Esophagus muscularis mucosa (tissue), 4 donors: Measurements from ENCODE around the gene ADAMTS20. TPM values are rescaled to one million over a fixed set of nuclear protein-coding genes. Genes with fewer than 3 reads are reported as not detected.

ENCODE experiments used
- DNase-seq: peaks from one replicate; pipeline ENCODE4 v3.0.0-alpha.2; 2017; ENCODE audit errors: extremely low spot score
- H3K27ac ChIP-seq, 4 donors: fragments of 200-600 bp; sonication (generic); replicated peaks in 1 of 4; 1 replicate in 3 of 4; 2 replicates in 1 of 4; pipeline ENCODE4 v1.5.1; 2016 to 2019; ENCODE audit warnings: mild to moderate bottlenecking in 1 of 4
- H3K27me3 ChIP-seq, 4 donors: fragments of 200-600 bp; sonication (generic); one replicate each; pipeline versions ENCODE4 v1.5.1 to v1.6.0; 2016 to 2019
- H3K36me3 ChIP-seq, 4 donors: fragments of 200-600 bp; sonication (generic); one replicate each; pipeline ENCODE4 v1.5.1; 2016 to 2019
- H3K4me1 ChIP-seq, 4 donors: fragments of 200-600 bp; sonication (generic); one replicate each; pipeline ENCODE4 v1.5.1; 2016 to 2019
- H3K4me3 ChIP-seq, 4 donors: fragments of 200-600 bp; sonication (generic); 1 replicate in 2 of 4; 2 replicates in 2 of 4; pipeline ENCODE4 v1.5.1; 2016 to 2019; ENCODE audit warnings: mild to moderate bottlenecking in 4 of 4, moderate library complexity in 1 of 4
- H3K9me3 ChIP-seq, 4 donors: fragments of 200-600 bp; sonication (generic); 1 replicate in 3 of 4; 2 replicates in 1 of 4; pipeline ENCODE4 v1.5.1; 2016 to 2019
- CTCF ChIP-seq, 3 experiments: fragments of 200-600 bp in 2 of 3; fragments of 450-650 bp in 1 of 3; sonication (generic) in 2 of 3; IDR thresholded peaks; one replicate each; pipeline ENCODE4 v1.5.1; 2017 to 2019; ENCODE audit warnings: antibody characterized with exemption in 3 of 3, mild to moderate bottlenecking in 2 of 3, moderate library complexity in 1 of 3
- EP300 ChIP-seq: sonication (generic); formaldehyde crosslinking; IDR thresholded peaks from one replicate; pipeline ENCODE4 v1.6.1; 2017; ENCODE audit warnings: antibody characterized with exemption
- POLR2A ChIP-seq: fragments of 450-650 bp; IDR thresholded peaks from one replicate; pipeline ENCODE4 v1.6.1; 2017; ENCODE audit warnings: antibody characterized with exemption, moderate library complexity, mild to moderate bottlenecking, low read depth
- POLR2AphosphoS5 ChIP-seq, 2 donors: sonication (generic); formaldehyde crosslinking; IDR thresholded peaks; one replicate each; pipeline ENCODE4 v1.6.1; 2017; ENCODE audit warnings: antibody characterized with exemption in 2 of 2
- WGBS: methylation state at CpG from one replicate; pipeline ENCODE4 v1.1.5; 2018; 5-methylcytosine and 5-hydroxymethylcytosine counted together
- intact Hi-C: fragments of 100-400 bp; cut with DNase I; formaldehyde crosslinking; loops from one replicate; pipeline ENCODE4 v1.15.1; 2023
- total RNA-seq, 4 donors: library from RNA; depleted of rRNA; stranded (reverse); fragments of >200 nt; gene quantifications; one replicate each; pipeline versions ENCODE4 v1.1.0 to v1.2.1, GENCODE V29; 2016

The ADAMTS20 gene
- total RNA-seq, 4 donors from 2014 or later, result not detected

GRCh38 chr12:43316520-43316919 is 235.5 kb downstream of the ADAMTS20 start:
- TF ChIP-seq POLR2AphosphoS5 (IDR thresholded peaks at IDR 0.05) (no peak), CTCF (IDR thresholded peaks at IDR 0.05) (no peak), EP300 (no peak), POLR2A (no peak)
- Histone ChIP-seq H3K9me3 (no peaks in the 10 kb centered on the region), H3K27ac (no peak overlapping the region), H3K27me3 (no peaks in the 10 kb centered on the region), H3K4me1 (no peaks in the 10 kb centered on the region), H3K36me3 (no peaks in the 10 kb centered on the region), H3K4me3 (no peak overlapping the region)
- intact Hi-C loops, result no loop called here
- 95% methylated on average over 1 of the region's 1 CpG for WGBS
- DNase-seq, result no peak

- Histone ChIP-seq H3K27me3 (no peaks in the 10 kb centered on the region), H3K36me3 (no peaks in the 10 kb centered on the region), H3K4me1 (no peaks in the 10 kb centered on the region), H3K27ac (no peak overlapping the region), H3K9me3 (no peaks in the 10 kb centered on the region), H3K4me3 (no peak overlapping the region)
- no peak for DNase-seq
- intact Hi-C loops, result no loop called here
- TF ChIP-seq EP300 (no peak), CTCF (IDR thresholded peaks at IDR 0.05) (no peak), POLR2AphosphoS5 (IDR thresholded peaks at IDR 0.05) (no peak), POLR2A (no peak)
Observed at GRCh38 chr12:43315961-43316360, 236.0 kb downstream of the ADAMTS20 start.

DNA sequence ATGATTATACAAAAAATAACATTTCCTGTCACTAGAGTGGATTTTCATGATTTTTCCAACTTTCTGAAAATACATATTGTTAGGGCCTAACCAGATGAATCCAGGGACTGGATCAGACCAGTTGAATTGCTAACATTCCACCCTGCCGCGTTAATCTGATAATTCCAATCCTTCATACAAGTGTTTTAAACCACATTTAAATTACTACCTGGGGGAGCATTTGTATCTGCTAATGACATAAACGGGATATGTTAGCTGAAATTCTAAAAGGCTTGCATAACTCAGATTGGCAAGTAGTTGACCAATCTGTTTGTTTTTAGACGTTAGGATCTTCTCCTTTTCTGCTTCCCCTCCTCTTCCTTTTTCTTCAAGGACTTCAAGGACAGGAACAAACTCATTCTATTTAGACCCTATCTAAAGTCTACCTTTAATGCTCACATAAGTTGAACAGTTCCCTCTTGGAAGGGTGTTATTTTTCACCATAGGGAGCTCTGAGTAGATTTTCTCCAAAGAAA is 239.0 kb downstream of the ADAMTS20 start:
- no peaks in the 10 kb centered on the region for H3K9me3 ChIP-seq
- DNase-seq, result no peak
- intact Hi-C loops, result no loop called here

GRCh38 chr12:43310596-43310995 is 241.4 kb downstream of the ADAMTS20 start:
- Histone ChIP-seq H3K27ac (no peak overlapping the region), H3K36me3 (no peaks in the 10 kb centered on the region), H3K4me3 (no peak overlapping the region), H3K27me3 (no peaks in the 10 kb centered on the region), H3K9me3 (no peaks in the 10 kb centered on the region), H3K4me1 (no peaks in the 10 kb centered on the region)
- intact Hi-C loops, result no loop called here
- DNase-seq, result no peak
- TF ChIP-seq POLR2AphosphoS5 (IDR thresholded peaks at IDR 0.05) (no peak), EP300 (no peak), CTCF (IDR thresholded peaks at IDR 0.05) (no peak), POLR2A (no peak)

More for the DNA sequence above, 239.0 kb downstream of the ADAMTS20 start:
- Histone ChIP-seq H3K27ac (no peak overlapping the region), H3K4me3 (no peak overlapping the region), H3K36me3 (no peaks in the 10 kb centered on the region), H3K27me3 (no peaks in the 10 kb centered on the region), H3K4me1 (no peaks in the 10 kb centered on the region)
- WGBS, result 78% methylated on average over 4 of the region's 4 CpGs
- no peak for TF ChIP-seq EP300
- TF ChIP-seq POLR2A, result no peak
- TF ChIP-seq POLR2AphosphoS5 (IDR thresholded peaks at IDR 0.05), result no peak
- no peak for TF ChIP-seq CTCF (IDR thresholded peaks at IDR 0.05)

DNA sequence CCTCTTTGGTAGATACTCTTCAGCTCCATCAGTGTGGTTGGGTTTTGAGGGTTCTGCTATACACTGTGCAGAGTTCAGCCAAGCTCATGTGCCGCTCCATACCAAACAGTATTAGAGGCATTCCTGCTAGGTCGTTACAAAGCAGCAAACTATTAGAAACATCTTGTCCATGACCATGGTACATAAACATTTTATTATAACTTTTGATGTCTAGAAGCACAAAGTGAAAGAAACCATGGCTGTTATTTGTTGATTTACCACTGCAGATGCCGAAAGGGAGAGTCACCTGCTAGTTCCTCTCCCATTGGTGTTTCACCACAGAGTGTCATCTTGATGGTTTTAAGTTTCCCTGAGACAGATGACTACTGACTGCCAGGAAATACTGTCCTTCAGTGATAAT is 242.0 kb downstream of the ADAMTS20 start:
- DNase-seq, result no peak
- Histone ChIP-seq H3K27me3 (no peaks in the 10 kb centered on the region), H3K36me3 (no peaks in the 10 kb centered on the region), H3K4me3 (no peak overlapping the region), H3K4me1 (no peaks in the 10 kb centered on the region), H3K9me3 (no peaks in the 10 kb centered on the region), H3K27ac (no peak overlapping the region)
- TF ChIP-seq POLR2AphosphoS5 (IDR thresholded peaks at IDR 0.05), result no peak
- no peak for TF ChIP-seq CTCF (IDR thresholded peaks at IDR 0.05)
- no peak for TF ChIP-seq POLR2A
- no peak for TF ChIP-seq EP300
- WGBS, result 82% methylated on average over 3 of the region's 3 CpGs
- intact Hi-C loops, result no loop called here
